Esophagus muscularis mucosa (tissue), 4 donors: ENCODE results near the gene ZFP90.

Experiments used
- EP300 ChIP-seq: sonication (generic); formaldehyde crosslinking; IDR thresholded peaks from one replicate; pipeline ENCODE4 v1.6.1; 2017; ENCODE audit warnings: antibody characterized with exemption
- POLR2A ChIP-seq: fragments of 450-650 bp; IDR thresholded peaks from one replicate; pipeline ENCODE4 v1.6.1; 2017; ENCODE audit warnings: antibody characterized with exemption, moderate library complexity, mild to moderate bottlenecking, low read depth
- TF ChIP-seq, protein P1 (sequence below), 3 experiments: fragments of 200-600 bp in 2 of 3; fragments of 450-650 bp in 1 of 3; sonication (generic) in 2 of 3; IDR thresholded peaks; one replicate each; pipeline ENCODE4 v1.5.1; 2017 to 2019; ENCODE audit warnings: antibody characterized with exemption in 3 of 3, mild to moderate bottlenecking in 2 of 3, moderate library complexity in 1 of 3

DNA sequence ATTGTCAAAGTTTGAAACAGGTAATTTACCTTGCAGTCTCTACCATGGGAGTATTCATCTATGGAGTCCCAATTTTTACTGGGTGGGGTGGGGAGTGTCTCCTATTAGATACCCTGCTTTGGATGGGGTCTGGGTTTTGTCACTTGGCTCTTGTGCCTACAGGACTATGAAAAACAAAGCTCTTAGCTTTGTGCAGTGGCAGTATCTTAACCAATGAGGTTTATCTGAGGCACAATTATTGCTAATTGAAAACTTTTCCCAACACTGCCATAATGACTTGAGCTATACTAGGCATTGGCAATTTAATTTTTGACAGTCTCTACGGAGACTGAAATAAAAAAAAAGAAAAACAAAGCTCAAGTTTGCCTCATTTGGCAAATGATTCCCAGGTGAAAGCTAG, 3.8 kb upstream of the ZFP90 start:
- TF ChIP-seq POLR2A (no peak), EP300 (no peak)
- TF ChIP-seq, protein P1, sequence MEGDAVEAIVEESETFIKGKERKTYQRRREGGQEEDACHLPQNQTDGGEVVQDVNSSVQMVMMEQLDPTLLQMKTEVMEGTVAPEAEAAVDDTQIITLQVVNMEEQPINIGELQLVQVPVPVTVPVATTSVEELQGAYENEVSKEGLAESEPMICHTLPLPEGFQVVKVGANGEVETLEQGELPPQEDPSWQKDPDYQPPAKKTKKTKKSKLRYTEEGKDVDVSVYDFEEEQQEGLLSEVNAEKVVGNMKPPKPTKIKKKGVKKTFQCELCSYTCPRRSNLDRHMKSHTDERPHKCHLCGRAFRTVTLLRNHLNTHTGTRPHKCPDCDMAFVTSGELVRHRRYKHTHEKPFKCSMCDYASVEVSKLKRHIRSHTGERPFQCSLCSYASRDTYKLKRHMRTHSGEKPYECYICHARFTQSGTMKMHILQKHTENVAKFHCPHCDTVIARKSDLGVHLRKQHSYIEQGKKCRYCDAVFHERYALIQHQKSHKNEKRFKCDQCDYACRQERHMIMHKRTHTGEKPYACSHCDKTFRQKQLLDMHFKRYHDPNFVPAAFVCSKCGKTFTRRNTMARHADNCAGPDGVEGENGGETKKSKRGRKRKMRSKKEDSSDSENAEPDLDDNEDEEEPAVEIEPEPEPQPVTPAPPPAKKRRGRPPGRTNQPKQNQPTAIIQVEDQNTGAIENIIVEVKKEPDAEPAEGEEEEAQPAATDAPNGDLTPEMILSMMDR (IDR thresholded peaks at IDR 0.05), result no peak
